Nephron progenitor cell (in vitro differentiated cells): ENCODE results near the gene HOXA7.

Experiments
- DNase-seq: peaks from one replicate; pipeline ENCODE4 v3.0.0; 2021
- H3K27ac Mint-ChIP-seq: 2 replicates; pipeline ENCODE4 v1.8.0; 2021; ENCODE audit warnings: mild to moderate bottlenecking, moderate library complexity, mixed read lengths
- H3K27me3 Mint-ChIP-seq: 2 replicates; pipeline ENCODE4 v1.8.0; 2021; ENCODE audit warnings: mild to moderate bottlenecking, low read depth, mixed read lengths; ENCODE audit not compliant: poor library complexity
- H3K36me3 Mint-ChIP-seq: 2 replicates; pipeline ENCODE4 v1.8.0; 2021; ENCODE audit warnings: low read depth, mixed read lengths
- H3K4me1 Mint-ChIP-seq: 2 replicates; pipeline ENCODE4 v1.8.0; 2021; ENCODE audit warnings: mixed read lengths
- H3K4me3 Mint-ChIP-seq: 2 replicates; pipeline ENCODE4 v1.8.0; 2021; ENCODE audit warnings: mild to moderate bottlenecking, moderate library complexity, mixed read lengths
- H3K9me3 Mint-ChIP-seq: 2 replicates; pipeline ENCODE4 v1.8.0; 2021; ENCODE audit warnings: mild to moderate bottlenecking, moderate library complexity, mixed read lengths
- TF ChIP-seq, protein P1 (sequence below): fragments of 200-600 bp; sonication (generic); IDR thresholded peaks from 2 replicates; pipeline ENCODE4 v1.5.0; 2021; ENCODE audit warnings: antibody characterized with exemption

HOXA7 gene

DNA sequence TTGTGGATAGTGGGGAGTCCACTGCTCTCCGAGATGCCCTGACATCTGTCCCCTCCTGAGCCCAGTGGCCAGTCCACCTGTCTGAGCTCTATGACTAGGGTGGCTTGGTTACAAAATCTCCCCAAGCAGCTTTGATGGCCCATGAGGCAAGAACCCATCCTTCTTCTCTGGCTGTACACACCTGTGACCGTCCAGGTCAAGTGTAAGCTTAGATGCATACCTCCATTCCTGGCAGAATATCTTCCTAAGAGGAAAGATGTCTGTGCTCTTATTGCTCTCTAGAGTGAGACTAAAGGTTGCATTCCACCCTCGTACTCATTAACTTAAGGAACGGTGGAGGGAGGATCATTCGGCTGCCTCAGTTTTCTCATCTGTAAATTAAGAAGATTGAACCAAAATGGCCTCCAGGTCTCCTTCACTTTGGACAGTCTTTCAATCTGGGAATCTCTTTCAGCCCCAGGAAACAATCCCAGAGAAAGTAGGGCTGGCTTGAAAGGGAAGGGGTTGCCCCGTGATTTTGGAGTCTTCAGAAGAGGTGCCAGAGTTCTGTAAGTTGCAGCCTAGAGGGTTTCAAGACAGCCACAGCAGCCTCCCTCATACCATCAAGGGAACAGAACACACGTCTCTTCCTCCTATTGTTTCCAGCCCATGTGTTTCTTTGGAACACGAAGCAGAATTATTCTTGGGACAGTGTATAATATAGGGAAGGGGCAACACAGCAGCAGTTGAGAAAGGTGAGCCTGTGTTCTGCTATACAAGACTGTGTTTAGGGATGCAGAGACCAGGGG, 31.4 kb downstream of the HOXA7 start:
- H3K27me3 Mint-ChIP-seq = no peaks in the 10 kb centered on the region
- H3K9me3 Mint-ChIP-seq = no peaks in the 10 kb centered on the region
- TF ChIP-seq, protein P1, sequence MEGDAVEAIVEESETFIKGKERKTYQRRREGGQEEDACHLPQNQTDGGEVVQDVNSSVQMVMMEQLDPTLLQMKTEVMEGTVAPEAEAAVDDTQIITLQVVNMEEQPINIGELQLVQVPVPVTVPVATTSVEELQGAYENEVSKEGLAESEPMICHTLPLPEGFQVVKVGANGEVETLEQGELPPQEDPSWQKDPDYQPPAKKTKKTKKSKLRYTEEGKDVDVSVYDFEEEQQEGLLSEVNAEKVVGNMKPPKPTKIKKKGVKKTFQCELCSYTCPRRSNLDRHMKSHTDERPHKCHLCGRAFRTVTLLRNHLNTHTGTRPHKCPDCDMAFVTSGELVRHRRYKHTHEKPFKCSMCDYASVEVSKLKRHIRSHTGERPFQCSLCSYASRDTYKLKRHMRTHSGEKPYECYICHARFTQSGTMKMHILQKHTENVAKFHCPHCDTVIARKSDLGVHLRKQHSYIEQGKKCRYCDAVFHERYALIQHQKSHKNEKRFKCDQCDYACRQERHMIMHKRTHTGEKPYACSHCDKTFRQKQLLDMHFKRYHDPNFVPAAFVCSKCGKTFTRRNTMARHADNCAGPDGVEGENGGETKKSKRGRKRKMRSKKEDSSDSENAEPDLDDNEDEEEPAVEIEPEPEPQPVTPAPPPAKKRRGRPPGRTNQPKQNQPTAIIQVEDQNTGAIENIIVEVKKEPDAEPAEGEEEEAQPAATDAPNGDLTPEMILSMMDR = no peak
- H3K27ac Mint-ChIP-seq = peak overlapping the region; percentile 100
- H3K36me3 Mint-ChIP-seq = peaks cover 57% of the 10 kb centered on the region
- H3K4me1 Mint-ChIP-seq = peaks cover 95% of the 10 kb centered on the region
- DNase-seq = no peak
- H3K4me3 Mint-ChIP-seq = peak overlapping the region; percentile 98

DNA sequence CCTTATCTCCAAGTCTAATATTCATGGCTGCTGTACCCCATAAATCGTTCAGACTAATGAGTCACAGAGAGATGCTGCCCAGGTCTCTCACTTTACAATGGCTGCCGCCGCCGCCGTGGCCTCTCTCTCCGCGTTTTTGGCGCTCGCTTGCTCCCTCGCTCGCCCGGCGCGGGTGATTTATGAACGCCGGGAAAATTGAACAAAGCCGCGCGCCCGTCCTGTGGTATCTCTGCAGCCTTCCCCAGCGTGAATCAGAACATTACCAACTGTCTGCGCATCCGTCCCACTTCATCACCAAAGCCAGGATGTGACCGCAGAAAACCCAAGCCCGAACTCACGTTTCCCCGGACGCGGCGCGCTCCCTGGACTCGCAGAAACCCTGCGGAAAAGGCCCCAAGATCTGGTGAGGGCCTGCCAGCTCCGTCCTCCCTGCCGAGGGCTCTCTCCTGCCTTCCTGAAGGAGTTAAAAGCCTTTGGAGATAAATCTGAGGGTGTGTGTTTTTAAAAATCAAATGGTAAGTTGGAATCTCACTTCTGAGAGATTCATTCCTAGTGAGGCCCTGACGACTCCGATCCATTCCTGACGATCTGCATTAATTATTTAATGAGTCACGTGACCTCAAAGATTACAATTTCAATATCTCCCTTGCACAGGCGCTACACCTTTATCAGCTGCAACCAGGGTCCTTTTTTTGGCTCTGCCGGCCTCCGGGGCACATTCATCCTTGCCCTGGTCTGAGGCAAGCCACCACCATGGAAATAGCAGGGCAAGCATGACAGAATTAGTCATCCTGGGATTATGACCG, 32.2 kb downstream of the HOXA7 start:
- Mint-ChIP-seq H3K27ac (peak overlapping the region; percentile 100), H3K27me3 (no peaks in the 10 kb centered on the region), H3K9me3 (no peaks in the 10 kb centered on the region), H3K4me3 (peak overlapping the region; percentile 98), H3K4me1 (peaks cover 100% of the 10 kb centered on the region), H3K36me3 (peaks cover 58% of the 10 kb centered on the region)
- peak; percentile 81 for DNase-seq
- TF ChIP-seq, protein P1 = no peak

GRCh38 chr7:27123477-27124053, 32.9 kb downstream of the HOXA7 start:
- H3K4me1 Mint-ChIP-seq = peaks cover 100% of the 10 kb centered on the region
- peak; percentile 35 for DNase-seq
- H3K36me3 Mint-ChIP-seq = peaks cover 58% of the 10 kb centered on the region
- peak overlapping the region; percentile 98 for H3K4me3 Mint-ChIP-seq
- H3K27ac Mint-ChIP-seq = peak overlapping the region; percentile 100
- H3K9me3 Mint-ChIP-seq = no peaks in the 10 kb centered on the region
- TF ChIP-seq, protein P1 = no peak
- H3K27me3 Mint-ChIP-seq = no peaks in the 10 kb centered on the region

DNA sequence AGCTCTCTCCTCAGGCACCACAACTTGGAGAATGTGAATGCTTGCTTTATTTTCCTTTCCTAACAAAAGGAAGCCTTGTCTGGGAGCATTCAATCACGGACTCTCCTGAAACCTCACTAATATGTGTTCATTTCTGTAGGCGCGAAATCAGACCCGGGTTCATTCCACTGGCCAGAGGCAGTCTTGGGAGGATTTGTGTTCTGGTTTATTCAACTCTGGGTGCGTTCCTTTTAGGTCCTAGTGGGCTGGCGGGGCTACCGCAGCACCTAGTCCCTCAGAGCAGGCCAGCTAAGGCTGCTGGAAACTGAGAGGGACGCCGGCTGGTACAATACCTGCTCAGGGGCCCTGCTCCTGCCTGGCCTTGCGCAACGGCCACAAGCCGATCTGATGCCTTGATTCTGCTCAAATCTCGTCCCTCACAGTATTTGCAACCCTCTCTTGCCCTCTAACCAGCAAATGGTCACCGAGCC, 33.4 kb downstream of the HOXA7 start:
- Mint-ChIP-seq H3K4me1 (peaks cover 100% of the 10 kb centered on the region), H3K27ac (peak overlapping the region; percentile 100), H3K9me3 (no peaks in the 10 kb centered on the region), H3K4me3 (peak overlapping the region; percentile 98), H3K27me3 (no peaks in the 10 kb centered on the region), H3K36me3 (peaks cover 58% of the 10 kb centered on the region)
- TF ChIP-seq, protein P1 = no peak
- DNase-seq = no peak

DNA sequence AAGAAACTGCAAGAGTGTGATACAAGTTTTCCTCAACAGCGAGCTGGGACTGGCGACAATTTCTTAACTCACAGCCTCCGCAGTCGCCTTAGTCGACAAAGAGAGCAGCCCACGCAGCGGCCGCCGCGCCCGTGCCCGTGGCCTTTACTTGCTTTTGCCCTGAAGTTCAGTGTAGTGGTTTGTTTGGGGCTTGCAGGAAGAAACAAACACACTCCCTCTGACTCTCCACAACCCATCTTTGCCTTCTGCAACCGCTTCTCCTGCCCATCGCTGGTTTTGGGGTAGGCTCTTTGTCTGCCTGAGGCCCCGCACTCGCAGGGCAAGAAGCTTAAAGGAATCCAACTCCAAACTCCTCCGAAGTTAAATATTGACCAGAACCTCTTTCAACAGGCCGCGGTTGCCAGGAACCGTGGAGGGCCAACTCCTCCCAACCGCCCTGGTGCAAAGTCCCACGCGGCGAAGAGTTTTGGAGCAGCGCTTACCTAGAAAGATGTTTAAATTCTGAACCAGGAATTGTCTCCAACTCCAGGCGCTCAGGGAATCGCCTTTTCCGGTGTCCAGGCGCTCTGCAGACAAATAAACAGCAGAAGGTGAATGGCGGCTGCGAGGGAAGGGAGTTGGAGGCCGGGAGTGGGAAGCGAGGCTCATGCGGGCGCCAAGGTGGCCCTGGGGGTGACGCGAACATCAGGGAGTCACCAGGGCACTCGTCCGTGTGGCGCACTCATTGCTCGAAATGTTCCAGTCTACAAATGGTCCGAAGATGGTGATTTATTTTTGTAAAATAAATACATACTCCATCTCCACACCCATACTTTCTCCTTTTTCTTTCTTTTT, 34.2 kb downstream of the HOXA7 start:
- Mint-ChIP-seq H3K4me1 (peaks cover 95% of the 10 kb centered on the region), H3K27ac (peak overlapping the region; percentile 100), H3K9me3 (no peaks in the 10 kb centered on the region), H3K27me3 (no peaks in the 10 kb centered on the region), H3K36me3 (peaks cover 58% of the 10 kb centered on the region), H3K4me3 (peak overlapping the region; percentile 98)
- peak; percentile 48 for DNase-seq
- TF ChIP-seq, protein P1 = no peak
